Suppressor macrophage treated with lipopolysaccharide for 4 hours (primary cell): ENCODE data around the gene ZNF76.
A peak's percentile ranks its signal among the peaks of the same experiment; 100 is the strongest.

ENCODE experiments used
- DNase-seq: peaks from one replicate; pipeline ENCODE4 v3.0.0-alpha.2; 2020

Gene ZNF76

DNA sequence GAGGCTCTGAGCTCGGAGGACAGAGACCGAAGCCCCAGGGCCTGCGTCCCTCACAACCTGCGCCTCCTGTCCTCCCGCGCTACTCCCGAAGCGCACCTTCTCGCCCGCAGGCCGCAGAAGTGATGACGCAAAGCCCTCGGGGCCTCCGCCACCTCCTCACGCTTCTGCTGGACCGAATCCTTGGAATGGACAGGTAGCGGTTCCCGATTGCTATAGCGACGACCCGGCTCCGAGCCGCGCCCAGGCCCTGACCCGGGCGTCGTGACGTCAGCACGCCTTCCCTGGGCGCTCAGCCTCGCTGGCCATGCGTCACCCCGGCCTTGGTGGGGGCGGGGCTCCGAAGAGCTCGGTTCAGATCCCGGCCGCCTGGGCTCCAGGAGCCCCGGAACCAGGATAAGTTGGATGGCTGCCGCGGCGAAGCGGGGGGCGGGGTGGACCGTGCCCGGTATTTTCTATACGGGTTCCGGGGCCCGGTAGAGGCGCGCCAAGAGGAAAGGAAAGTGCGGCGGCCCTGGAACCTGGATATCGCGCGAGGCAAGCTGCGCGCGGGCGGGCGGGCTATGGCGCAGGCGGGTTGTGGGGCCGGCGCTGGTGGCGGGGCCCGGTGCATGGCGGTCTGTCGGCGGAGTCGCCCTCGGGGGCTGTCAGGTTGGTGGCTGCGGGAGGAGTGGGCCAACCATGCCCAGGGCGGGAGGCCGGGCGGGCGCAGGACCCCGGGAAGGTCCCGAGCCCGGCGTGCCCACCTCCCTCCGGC lies at the start of gene ZNF76:
Gene ZNF76 (plus strand): TSS at position 542 of the 754 bp plus-strand sequence. CDS start 21,417 bp downstream, outside the sequence.
- DNase-seq, result peak; percentile 98

DNA sequence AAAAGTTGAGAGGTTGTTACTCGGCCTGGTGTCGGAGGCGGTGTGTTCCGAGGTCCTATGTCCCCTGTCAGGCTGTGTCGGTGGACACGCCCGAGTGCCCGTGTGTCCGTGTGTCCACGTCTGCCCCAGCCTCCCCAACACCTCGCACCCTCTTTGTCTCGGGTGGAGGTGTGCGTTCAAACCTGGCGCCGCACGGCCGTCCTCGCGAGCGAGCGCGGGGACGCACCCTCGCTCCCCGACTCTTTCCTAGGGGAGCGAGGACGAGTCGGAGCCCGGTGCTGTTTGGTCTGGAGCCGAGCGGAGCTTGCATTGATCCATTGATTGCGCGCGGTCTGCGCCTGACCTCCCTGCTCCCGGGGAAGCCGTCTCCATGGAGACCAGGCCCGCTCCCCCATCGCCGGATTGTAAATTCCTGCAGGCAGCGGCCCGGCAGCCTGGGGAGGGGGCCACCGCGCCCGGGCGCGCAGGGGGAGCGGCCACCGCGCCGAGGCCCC lies 46.2 kb upstream of the ZNF76 start:
- no peak for DNase-seq

DNA sequence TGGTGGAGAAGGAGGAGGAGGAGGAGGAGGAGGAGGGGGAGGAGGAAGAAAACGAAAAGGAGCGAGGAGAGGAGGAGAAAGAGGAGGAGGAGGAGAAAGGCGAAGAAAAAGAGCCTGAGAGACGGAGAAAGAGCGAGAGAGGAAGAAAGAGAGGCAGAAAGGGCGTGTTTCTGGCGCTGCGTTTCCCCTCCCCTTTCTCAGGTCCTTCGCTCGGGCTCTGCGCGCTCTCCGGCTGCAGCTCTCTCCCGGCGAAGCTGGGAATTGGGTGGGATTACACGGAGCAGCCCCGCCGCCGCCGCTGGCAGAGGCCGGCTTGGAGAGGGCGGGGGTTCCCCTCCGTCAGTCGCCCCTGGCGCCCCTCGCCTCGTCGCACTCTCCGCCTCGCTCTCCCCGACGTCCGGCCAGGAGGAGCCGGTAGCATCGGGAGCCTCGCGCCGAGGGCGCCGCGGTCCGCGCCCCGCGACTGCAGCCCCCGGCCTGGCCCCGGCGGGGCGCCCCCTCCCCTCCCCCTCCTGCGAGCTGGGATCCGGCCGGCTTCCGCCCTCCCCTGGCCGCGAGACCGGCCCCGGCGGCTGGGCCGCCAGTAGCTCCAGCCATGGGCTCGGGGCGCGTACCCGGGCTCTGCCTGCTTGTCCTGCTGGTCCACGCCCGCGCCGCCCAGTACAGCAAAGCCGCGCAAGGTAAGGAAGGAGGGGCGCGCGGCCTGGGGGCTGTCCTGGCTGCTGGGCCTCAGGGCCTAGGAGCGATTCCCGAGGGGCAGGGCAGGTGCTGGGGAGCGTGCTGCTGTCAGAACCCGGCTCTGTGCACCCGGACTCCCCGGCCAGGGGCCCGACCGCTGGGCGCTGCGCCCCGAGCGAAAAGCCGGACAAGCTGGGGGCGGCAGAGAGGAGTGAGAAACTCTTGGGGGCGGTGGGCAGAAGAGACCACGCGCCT lies 45.4 kb upstream of the ZNF76 start, which contains the start of gene SCUBE3:
Gene SCUBE3 (plus strand): TSS at position 133 of the 933 bp plus-strand sequence. CDS start 463 bp downstream, at position 596.
- peak; percentile 16 for DNase-seq

DNA sequence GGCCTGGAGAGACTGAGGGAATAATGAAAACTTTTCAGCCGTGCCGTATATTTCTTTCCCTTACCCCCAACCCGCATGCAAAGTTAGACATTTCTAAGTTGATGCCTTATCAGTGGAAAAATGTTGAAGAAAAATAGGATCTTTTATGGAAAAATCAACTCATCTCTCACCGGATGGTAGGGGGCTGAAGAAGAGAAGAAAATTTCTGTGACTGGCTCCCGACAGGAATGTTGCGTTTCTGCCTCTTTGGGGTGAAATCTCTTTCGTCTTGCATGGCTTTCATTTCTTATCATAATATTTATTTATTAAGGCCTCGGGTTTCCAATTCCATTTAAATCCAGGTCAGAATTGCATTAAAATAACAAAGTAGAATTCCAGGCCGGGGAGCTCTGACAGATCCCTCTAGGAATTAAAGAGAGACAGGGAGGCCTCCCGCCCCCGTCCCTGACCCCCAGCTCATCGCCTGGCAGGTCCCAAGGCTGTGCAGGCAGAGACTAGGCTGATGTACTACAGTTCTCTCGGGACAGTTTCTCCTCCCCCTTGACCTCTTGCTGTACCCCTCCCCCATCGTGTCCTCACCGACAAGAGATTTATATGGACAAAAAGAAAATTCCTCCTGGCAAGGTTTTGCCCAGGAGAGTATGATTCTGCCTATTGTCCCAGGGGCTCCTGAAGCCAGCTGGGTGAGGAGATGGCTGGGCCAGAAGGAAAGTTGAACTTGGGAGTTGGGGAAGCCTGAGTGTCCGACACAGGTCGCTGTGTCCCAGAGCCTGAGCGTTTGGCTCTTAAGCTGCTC lies 44.5 kb upstream of the ZNF76 start:
- no peak for DNase-seq

DNA sequence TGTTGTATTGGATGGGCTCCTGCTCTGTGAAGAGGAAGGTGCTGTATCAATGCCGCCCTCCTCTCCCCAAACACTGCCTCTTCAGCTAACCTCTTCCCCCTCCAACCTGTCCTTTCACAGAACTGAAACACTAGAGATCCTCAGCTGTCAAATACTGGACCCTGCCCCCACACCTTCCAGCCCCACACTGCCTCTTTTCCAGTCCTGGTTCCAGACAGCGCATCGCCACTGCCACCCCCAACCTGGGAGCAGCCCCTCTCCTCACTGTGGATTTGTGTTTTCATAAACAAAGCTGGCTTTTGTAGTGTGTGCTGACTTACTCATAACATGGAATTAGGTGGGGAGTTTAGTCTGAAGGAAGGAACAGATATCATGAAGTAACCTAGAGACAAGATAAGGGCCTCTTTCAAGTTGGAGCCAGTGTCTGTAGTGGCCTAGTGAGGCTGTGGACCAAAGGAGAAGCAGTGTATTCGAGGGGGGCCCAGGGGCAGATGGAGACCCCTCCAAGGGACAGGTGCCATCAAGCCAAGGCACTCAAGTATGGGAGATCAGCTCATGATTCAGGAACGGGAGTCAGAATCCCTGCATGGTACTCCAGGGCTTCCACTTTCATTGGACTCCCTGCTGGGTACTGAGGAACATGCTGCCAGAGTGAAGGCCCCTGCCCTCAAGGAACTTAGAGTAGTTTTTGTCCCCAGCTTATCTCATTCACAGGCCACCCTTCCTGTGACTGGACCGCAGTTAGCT lies 43.7 kb upstream of the ZNF76 start:
- DNase-seq, result no peak

DNA sequence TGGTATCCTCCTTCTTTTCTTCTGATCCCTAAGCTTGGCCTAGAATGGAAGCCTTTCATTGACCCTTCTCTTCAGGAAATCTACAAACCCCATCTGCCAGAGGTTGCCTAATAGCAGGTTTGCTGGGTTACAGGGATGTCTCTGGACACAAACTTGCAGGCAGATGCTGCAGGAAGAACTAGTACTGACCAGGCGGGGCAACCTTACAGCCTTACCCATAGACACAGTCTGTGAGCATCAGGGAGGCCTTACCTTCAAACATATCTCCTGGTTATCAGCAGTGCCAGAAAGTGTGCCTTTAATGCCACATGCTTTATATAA lies 43.2 kb upstream of the ZNF76 start:
- no peak for DNase-seq

DNA sequence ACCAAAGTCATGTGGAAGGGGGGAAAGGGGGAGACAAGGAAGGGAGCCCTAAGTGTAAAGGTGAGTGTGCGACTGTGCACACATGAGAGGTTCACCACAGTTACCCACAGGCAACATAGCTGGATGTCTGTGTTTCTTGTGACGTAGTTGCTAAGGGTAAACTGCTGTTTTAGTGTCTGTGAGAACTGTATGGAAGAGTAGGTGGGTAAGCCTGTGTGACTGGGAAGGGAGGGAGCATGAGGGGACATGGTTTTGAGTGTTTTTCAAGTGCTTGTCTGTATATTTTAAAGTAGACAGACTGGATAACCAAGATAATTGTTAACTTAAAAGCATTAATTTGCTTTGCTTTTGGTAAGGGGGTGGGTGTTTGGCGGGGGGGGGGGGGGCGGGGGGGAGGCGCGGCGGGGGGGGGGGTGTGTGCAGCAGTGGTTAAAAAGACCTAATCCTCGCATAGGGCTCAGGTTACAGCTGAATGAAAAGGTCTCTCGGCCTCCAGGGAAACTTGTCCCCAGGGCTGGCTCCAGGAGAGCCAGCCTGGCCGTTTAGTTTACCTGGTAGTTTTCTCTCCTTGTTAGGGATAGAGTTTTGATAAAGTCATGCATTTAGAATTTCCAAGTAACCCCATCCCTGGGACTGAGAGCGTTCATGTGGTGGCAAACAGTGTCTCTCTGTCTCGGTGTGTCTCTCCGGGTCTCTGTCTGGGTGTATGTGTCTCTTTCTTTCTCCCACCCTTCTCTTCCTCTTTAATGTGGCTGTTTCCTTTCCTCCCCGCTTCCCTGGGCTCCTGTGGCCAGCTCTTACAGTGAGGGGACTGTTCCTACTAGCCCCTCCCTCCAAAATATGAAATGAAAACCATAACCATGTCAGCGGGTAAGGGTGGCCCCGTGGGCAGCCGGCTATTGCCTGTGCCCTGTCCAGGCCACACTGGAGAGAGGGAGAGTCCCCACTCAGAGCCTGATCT lies 42.4 kb upstream of the ZNF76 start:
- DNase-seq, result no peak

DNA sequence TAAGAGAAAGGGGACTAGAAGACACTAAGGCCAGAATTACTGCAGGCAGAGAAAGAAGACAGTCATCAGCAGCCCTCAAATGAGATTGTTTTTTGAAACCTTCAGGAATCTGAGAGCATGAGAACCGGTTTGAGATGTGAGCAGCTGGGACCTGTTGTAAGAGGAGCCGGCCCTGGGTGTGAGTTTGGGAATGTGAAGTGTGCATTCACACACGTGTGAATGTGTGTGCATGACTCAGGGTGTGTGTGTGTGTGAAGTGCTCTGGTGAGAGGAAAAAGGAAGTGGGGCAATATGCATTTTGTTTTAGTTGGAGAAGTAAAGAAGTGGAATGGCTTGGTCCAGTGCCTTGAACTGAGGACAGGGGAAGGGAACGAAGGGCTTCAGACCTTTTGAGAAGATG lies 41.5 kb upstream of the ZNF76 start:
- DNase-seq, result peak; percentile 31

DNA sequence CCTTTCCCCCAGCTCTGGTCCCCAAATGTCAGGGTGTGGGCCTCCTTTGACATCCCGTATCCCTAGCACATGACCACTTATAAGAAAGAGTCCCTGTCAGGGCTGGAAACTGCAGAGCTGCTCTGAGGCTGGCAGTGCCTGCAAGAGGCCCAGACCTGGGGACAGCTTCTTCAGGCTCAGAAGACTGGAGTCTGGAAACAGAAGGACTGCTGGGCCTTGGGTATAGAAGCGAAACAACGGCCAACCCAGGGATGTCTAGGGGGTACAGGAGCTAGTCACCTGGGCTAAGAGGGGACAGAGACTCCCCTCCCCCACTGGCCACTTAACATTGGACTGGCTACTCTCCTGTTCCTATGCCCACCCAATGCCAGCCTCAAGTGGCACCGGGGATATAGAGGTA lies 41.1 kb upstream of the ZNF76 start:
- DNase-seq, result no peak

DNA sequence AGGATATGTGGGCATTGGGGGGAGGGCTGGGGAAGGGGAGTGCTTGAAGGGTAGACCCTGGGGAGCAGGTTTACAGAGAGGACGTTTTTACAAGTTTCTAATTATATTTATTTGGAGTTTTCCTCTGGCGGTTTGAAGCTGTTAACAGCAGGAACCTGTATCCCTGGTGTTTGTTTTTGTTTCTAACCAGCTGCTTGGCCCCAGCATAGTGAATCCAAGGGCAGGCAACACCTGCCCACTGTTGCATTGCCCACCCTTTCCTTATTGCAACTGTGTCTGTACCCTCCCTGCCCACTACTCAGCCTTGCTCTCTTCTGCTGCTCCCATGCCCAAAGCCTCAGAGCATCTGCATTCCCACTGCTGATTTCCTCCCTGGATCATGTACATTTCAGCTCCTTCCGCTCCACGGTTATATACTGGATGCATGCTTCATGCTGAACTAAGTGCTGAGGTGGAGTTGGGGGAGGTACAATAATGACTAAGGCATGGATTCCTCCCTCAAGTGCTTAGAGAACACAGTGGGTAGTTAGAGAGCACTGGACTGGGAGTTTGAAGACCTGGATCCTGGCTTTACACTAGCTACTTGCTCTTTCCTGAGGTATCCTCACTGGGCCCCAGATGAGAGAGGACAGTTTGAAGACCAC lies 39.7 kb upstream of the ZNF76 start:
- DNase-seq, result no peak

DNA sequence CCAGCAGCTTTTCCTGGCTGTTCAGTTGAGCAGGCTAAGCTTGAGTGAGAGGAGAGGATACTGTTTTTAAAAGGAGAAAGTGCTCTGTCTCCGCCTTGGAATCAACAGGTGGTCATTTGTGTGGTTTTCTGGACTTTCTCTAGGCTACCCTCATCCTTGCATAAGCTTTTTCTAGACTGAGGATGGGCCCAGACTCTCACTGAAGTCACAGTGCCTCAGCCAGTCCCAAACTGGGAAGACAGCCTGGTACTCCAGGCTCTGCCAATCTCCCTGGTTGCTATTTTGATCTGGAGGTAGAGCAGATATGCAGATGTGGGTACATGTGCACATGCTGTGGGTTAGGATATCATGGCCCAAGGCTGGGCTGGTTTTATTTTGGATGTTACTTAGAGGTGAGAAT lies 38.8 kb upstream of the ZNF76 start:
- DNase-seq, result no peak

DNA sequence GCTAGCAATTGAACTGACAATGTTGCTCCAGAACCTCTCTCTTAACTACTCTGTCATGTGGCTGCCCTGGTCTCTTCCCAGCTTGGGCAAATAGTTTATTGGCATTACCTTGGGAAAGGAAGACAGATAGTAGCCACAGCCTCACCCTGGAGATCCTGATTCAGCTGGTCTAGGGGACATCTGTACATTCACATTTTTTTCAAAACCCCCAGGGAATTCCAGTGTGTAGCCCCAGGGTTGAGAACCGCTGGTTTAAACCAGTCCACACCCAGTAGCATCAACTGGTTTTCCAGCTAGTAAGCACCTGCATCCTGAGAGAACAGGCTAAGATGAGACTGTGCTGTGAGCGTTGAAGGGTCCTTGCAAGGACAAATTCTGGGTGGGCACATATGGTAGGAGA lies 36.1 kb upstream of the ZNF76 start:
- DNase-seq, result no peak

DNA sequence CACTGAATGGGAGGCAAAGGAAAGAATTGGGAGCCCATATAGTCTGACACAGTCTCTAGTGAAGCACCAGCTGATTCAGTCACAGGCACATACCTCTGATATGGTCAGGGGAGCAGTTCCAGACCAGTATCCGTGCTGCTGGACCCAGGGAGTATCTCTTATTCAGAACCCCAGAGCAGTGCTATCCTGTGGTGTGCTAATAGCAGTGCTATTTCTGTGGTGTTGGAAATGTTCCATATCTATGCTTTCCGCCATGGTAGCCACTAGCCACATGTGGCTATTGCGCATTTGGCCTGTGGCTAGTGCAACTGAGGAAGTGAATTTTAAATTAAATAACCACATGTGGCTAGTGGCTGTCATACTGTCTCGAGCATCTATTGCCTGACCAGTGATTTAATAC lies 34.8 kb upstream of the ZNF76 start:
- DNase-seq, result peak; percentile 12

DNA sequence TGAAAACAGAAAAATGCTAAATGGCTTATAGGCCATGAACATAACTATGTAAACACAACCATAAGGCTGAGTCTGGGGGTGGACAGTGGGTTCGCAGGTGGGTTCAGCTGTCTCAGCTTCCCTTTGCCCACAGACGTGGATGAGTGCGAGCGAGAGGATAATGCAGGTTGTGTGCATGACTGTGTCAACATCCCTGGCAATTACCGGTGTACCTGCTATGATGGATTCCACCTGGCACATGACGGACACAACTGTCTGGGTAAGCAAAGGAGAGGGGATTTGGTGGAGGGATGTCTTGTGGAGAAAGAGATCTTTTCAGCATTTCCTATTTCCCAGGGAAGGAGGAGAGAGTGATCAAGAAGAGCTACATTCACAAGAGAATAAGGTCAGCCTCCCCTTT lies 31.1 kb upstream of the ZNF76 start:
- no peak for DNase-seq

DNA sequence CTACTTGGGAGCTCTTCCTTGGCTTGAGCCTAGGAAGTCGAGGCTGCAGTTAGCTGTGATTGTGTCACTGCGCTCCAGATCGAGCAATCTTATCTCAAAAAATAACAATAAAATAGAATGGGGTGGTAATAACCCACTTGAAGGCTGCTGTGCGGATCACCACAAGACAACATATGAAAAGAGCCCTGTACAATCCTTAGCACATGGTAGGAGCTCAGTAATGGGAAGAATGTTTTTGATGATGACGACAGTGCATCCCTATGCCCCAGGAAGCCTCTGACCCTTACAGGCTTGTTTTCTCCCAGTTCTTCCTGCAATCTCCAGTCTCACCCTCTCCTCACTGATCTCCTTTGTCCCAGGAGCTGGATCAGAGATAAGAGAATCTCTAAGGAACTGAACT lies 30.2 kb upstream of the ZNF76 start:
- no peak for DNase-seq

DNA sequence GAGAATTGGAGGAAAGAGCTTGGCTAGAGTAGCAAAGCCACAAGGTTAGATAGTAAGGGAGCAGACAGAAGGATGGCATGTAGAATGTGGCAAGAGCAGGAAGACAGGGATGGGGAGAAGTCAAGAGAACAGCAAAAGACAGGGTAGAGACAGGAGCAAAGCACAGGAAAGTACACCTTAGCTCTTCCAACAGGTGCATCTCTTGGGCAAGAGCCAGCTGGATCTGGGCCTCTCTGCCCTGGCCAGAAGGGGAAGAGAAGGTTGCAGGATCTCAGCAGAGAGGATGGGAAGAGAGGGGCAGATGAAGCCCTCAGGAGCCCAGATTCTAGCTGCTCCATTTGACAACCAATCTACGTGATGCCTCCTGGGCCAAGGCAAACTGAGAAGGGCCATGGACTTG lies 29.0 kb upstream of the ZNF76 start:
- DNase-seq, result no peak

DNA sequence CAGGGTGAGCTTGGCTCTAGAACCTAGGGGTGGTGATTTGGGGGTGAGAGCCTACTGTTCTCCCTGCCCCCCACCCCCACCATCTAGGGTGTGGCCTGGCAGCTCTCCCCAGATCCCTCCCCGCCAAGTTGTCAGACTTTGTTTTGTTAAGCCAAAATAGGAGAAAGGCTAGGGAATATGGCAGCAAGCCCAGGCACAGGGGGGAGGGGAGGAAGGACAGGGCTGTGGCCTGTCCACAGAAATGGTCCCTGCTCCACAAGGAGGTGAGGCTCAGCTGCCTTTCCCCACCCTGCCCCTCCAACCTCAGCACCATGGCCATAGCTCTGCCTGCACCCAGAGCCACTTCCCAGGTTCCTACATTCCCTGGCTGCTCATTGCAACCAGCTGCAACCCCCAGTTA lies 28.6 kb upstream of the ZNF76 start:
- no peak for DNase-seq

DNA sequence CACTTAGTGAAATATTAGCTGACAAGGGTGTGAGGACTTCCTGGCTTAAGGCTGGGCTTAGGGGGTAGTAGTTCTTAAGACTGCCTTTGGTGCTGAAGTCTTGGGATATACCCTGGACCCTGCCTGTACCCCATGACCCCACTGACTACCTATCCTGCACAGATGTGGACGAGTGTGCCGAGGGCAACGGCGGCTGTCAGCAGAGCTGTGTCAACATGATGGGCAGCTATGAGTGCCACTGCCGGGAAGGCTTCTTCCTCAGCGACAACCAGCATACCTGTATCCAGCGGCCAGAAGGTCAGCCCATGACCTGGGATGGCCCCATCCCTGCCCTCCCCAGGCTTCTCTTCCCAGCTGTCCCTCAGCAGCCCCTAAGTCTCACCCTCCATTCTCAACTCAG lies 28.0 kb upstream of the ZNF76 start:
- DNase-seq, result no peak

DNA sequence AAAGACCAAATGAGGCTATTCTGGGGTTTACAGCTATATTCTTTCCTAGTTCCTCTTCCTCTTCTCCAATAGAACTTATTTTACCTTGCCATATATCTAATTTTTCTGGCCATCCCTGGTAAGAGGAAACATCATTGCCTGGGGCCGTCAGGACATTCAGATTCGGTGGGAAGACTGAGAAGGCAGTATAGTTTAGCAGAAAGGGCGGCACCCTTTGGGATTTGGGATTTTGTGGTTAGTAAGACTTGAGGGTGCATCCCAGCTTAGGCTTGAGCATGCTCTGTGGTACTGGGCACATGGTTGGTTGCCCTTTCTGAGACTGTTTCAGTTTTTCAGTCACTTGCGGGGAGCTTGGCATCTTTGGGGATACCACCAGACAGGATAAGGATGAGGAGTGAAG lies 24.6 kb upstream of the ZNF76 start:
- DNase-seq, result no peak

DNA sequence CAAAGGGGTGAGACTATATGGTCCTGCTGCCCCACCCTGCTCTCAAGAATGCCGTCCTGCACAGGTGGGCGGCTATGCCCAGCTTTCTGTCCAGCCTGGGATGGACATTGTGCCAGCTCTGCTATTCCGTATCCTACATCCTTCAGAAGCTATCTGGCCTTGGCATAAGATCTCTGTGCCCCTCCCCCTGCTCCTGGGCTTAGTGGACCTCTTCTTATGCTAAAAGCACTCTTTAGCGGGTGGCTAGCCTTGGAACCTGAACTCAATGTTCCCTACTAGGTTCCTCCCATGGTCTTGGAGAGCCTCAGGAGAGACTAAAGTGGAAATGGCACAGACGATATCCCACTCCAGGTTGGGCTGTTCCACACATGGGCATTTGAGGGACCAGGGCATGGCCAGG lies 23.3 kb upstream of the ZNF76 start:
- no peak for DNase-seq

DNA sequence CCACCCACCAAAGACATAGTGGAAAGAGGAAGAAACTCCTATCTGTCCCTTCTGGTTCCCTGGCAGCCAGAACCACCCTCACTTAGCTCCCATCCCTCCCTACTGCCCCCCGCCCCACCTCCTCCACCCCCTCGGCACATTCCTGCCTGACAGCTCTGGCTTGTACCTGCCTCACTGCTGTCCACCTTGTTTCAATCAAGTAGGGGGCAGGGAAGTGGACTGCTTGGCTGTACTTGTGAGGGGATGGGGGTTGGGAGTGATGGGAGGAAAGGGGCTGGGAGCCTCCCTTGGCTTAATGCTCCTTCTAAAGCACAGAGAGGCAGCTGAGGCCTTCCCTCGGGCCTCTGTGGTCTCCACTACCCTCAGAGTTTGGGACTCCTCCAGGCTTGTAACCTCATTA lies 22.1 kb upstream of the ZNF76 start:
- DNase-seq, result no peak
